GM18909 (cell line): Measurements from ENCODE around the gene CAMK2B.

Experiments used
- ATAC-seq: cut with Tn5 transposase; IDR thresholded peaks from one replicate; pipeline ENCODE4 v1.9.1; 2021; ENCODE audit warnings: mild to moderate bottlenecking; ENCODE audit not compliant: unreplicated experiment, poor library complexity

Gene CAMK2B

GRCh38 chr7:44325201-44325671 is at the start of gene CAMK2B:
Gene CAMK2B, minus strand, starts transcription at chr7:44325594. Its CDS starts 173 bp downstream, at chr7:44325421.
- ATAC-seq: no peak

DNA sequence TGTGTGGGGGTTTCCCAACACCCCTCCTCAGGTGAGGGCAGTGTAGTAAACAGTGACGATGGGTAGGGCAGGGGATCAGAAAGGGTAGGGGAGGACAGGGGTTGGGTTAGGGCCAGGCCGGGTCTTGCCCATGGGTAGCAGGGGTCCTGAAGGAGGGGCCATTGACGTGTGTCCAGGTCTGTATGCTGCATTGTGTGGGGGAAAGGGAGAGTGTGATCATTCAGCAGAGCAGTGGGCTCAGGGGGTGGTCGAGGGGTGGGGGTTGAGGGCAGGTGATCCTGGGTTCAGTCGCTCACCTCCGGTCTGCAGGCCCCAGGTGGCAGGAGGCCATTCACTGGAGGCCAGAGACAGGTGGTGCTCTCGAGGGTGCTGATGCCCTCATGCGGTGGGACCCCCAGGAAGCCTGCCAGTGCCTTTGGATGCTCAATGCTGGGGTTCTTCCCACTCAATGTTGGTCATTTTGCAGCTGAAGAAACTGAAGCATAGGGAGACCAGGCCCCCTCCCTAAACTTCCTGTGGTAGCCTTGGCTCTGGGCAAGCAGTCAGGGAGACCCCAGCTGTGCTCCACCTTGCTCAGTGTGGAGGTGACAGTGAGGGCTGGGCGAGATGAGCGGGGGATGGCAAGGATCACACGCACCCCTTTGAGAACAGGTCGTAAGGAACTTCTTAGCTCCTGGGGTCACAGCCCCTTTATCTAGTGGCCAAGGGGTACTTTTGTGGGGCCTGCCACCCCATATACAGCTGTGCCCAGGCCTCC is 48.8 kb upstream of the CAMK2B start:
- ATAC-seq: no peak

- no peak for ATAC-seq
Observed at GRCh38 chr7:44373418-44373740, 48.0 kb upstream of the CAMK2B start.

DNA sequence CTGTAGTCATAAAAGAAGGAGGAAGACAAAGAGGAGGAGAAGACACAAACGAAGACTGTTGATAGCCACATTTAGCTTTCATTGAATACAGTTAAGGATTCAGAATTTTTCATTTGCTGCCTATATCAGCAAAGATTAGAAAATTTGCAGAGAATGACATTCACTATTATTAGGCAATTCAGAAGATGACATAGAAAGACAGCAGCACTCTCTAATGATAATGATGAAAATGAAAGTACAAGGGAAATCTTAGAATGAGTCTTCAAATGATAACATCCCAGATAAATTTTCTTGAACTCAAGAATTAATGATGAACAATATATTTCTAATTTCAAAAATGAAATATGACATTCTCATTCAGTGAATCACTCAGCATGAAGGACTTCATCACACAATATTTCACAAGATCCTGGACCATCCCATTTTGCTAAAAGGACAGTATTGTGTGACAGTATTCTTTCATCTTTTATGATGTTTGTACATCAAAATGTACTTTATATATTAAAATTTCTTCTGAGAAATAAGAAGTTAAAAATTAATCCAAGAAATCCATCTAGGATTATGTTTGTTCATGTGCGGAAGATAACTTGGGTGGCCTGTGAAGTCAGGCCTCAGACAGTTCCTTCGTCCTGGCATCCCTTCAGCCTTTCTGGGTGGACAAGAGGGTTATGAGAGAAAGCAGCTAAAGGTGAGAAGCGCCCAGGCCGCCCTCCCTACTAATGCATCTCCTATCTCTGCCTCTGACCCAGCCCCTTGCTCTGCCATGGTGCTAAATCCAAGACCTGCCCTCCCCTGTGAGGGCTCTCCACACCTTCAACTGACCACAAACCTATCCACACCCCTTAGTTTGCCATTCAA is 47.4 kb upstream of the CAMK2B start:
- ATAC-seq: no peak

- no peak for ATAC-seq
Observed at GRCh38 chr7:44368885-44369284, 43.5 kb upstream of the CAMK2B start.

DNA sequence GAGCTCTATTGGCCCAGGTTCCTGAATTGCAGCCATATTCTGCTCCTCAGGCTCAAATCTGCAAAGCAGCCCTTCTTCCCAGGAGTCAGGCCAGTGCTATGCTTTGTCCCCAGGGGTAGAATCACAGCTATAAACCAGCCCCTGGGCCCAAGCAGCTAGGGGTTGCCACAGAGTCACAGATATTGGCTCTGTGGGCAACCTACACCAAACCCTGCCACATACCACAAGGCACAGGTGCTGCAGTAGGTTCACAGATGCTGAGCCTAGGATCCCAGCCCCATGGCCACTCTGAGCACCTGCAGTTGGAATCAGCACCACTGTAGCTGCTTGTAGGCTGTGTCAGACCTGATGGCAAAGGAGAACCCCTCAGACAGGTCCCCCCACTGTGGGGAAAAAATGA is 43.1 kb upstream of the CAMK2B start:
- no peak for ATAC-seq

DNA sequence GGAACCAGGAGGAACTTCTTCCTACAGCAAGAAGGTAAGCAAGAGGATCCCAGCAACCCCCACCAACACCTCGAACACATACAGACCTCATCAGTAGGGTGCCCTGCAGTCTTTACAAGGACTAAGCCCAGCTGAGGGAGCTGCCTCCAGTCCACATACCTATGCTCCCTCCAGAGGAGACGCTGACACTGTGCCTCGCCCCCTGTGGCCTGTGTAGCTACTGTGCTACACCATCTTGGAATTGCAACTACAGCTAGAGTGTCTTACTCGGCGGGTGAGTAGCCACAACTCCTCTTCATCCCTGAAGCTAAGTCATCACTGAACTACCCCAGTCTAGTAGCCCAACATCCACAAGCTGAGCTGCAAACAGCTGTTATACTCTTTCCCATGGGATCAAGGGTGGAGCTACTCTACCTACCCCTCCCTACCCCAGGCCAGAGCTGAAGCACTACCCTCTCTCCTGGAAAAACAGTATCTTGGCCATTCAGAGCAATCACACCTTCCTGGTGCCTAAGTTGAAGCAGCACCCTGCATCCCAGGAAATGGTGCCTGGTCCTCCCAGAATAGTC is 42.2 kb upstream of the CAMK2B start:
- no peak for ATAC-seq

GRCh38 chr7:44366986-44367385 is 41.6 kb upstream of the CAMK2B start:
- ATAC-seq: no peak

GRCh38 chr7:44353668-44354067 is 28.3 kb upstream of the CAMK2B start:
- no peak for ATAC-seq

- no peak for ATAC-seq
Observed at GRCh38 chr7:44348851-44349781, 23.7 kb upstream of the CAMK2B start.

DNA sequence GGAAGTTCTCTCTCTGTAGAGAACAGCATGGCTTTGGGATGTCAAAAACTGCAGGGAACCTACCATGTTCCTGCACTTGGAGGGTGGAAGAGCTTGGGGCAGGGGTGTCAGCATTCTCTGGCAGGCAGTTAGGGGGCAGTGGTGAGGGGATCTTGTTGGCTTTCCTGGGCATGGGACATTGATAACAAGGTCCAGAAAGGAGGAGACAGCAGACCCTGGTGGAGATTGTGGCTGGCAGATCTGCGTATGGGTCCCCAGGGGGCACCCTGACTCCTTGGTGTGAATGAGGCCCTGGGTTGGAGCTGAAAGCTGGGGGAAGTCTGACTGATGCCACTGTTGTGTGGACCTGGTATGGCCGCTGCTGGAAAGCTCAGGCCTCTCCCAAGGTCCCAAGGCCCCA is 22.9 kb upstream of the CAMK2B start:
- no peak for ATAC-seq

DNA sequence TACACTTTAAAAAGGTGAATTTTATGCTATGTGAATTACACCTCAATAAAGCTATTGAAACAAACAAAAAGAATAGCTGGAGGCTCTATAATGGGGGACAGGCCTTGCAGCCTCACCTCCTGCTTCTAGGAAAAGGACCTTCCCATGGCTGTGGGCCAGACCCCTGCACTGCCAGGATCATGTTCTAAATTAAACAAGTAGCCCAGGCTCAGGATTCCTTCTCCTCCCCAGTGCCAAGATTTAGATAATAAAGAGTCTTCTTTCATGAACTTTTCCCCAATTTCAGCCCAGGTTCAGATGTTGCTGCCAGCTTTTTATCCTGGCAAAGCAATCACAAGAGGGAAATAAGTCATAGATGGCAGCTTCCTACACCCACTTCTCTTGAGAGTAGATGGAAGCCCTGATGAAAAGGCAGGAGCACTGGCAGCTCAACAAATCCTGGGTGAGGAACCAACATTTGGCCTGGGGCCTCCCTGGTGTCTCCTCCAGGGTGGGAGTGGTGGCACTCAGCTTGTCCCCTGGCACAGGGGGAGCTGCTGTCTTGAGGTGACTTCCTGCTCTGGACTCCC is 22.2 kb upstream of the CAMK2B start:
- no peak for ATAC-seq

- no peak for ATAC-seq
Observed at GRCh38 chr7:44346063-44346462, 20.7 kb upstream of the CAMK2B start.

DNA sequence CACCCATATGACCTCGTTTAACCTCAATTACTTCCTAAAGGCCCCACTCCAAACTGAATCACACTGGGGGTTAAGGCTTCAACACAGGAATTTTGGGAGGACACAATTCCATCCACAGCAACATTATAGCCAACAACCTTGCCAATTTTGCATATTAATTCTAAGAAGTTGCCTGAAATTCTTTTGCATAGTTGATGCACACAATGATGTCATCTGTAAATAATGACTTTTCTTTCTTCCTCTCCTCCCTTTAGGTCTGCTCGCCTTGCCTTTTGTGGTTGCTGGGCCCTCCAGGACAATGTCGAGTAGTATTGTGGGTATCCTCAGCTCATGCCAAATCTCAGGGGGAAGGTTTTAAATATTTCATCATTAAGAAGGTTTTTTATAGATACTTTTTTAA is 16.0 kb upstream of the CAMK2B start:
- ATAC-seq: no peak

GRCh38 chr7:44338600-44338999 is 13.2 kb upstream of the CAMK2B start:
- no peak for ATAC-seq

GRCh38 chr7:44336491-44336890 is 11.1 kb upstream of the CAMK2B start:
- ATAC-seq: no peak

DNA sequence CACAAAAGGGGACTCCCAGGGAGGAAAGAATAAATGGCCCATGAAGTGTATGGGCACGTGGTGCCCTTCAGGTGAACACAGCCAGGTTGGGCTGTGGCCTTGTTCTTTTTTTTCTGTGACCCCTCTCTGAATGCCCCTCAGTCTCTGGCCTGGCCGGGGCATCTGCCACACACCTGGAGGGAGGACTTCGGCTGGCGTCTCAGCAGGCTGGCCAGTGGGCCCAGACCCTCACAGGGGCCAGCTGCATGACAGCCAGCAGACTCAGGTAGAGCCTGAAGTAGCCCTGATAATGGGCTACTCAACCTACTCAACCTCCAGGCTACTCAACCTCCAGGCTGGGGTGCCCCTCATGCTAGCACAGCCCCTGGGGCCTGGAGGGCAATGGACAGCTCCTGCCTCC is 9.8 kb upstream of the CAMK2B start:
- ATAC-seq: no peak

- ATAC-seq: no peak
Observed at GRCh38 chr7:44334734-44335097, 9.3 kb upstream of the CAMK2B start.

- ATAC-seq: no peak
Observed at GRCh38 chr7:44333911-44334733, 8.7 kb upstream of the CAMK2B start.
